Stimulated activated naive CD8-positive, alpha-beta T cell treated with anti-CD3 and anti-CD28 coated beads, Interleukin-15, amount 100 ng/mL, for 72 hours (primary cell): Measurements from ENCODE around the gene GH1.
"Not testable (repeated sequence)": the region's sequence is repeated elsewhere in the genome, so short reads cannot be mapped to it uniquely, and the experiment has no call there.

ENCODE experiments used
- ATAC-seq: fragments of 150-1000 bp; cut with Tn5 transposase; 2 replicates; pipeline ENCODE4 v1.10.0; 2021; ENCODE audit warnings: mild to moderate bottlenecking, moderate library complexity
- DNase-seq, 2 donors: peaks; one replicate each; pipeline ENCODE4 v3.0.0; 2021 to 2022
- H3K27ac Mint-ChIP-seq, 2 donors: one replicate each; pipeline ENCODE4 v1.8.0; 2022; ENCODE audit warnings: mild to moderate bottlenecking in 2 of 2, mixed read lengths in 2 of 2, moderate library complexity in 2 of 2
- H3K27me3 Mint-ChIP-seq: one replicate; pipeline ENCODE4 v1.8.0; 2022; ENCODE audit warnings: mixed read lengths
- H3K4me1 Mint-ChIP-seq: one replicate; pipeline ENCODE4 v1.8.0; 2022; ENCODE audit warnings: mild to moderate bottlenecking, mixed read lengths
- H3K4me3 Mint-ChIP-seq, 2 donors: one replicate each; pipeline ENCODE4 v1.8.0; 2022; ENCODE audit warnings: mild to moderate bottlenecking in 2 of 2, mixed read lengths in 2 of 2, moderate library complexity in 1 of 2
- H3K9me3 Mint-ChIP-seq, 2 donors: one replicate each; pipeline ENCODE4 v1.8.0; 2022; ENCODE audit warnings: mixed read lengths in 2 of 2

Gene GH1

DNA sequence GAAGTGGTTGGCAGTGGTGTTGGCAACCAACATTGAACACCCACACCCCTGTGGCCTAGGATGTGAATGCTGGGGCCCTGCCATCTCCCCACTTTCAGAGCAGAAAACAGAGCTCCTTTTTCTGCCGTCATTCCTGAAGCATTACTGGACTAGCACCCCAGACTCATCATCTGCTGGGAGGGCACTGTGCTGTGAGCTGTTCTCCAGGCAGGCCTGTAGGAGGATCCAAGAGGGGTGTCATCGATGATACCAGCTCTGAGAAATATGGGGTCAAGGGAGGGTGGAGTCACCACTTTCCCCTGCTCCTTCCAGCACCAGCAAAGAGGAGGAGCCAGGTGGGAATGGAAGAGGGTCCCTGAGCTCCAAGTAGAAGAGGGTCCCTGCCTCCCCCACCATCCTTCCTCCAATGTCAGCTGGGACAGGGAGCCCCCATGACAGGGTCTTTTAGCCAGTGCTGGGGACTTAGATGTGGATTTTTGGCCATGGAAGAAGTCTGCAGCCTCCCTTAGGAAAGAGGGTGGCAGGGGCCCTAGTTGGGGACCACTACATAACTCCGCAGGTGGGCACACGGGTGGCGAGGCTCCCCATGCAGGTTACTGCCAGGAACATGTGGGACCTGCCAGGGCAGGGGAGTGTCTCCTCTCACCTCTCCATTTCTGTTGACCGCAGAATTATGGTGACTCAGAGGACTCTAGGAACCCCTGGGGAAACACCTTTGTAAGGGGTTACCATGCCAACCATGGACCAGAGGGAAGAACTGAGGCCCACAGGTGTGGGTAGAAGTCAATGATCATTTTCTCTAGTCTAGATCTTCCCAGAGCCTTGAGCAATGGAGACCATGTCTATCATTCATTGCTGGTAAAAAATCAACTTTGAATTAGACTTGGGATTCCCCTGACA, 19.5 kb downstream of the GH1 start:
- DNase-seq: peak; percentile 32 to 53
- not testable (repeated sequence) for H3K4me3 Mint-ChIP-seq, H3K27me3 Mint-ChIP-seq, H3K9me3 Mint-ChIP-seq, H3K27ac Mint-ChIP-seq
- peaks cover 32% of the 10 kb centered on the region for H3K4me1 Mint-ChIP-seq
- peak; percentile 90 for ATAC-seq

DNA sequence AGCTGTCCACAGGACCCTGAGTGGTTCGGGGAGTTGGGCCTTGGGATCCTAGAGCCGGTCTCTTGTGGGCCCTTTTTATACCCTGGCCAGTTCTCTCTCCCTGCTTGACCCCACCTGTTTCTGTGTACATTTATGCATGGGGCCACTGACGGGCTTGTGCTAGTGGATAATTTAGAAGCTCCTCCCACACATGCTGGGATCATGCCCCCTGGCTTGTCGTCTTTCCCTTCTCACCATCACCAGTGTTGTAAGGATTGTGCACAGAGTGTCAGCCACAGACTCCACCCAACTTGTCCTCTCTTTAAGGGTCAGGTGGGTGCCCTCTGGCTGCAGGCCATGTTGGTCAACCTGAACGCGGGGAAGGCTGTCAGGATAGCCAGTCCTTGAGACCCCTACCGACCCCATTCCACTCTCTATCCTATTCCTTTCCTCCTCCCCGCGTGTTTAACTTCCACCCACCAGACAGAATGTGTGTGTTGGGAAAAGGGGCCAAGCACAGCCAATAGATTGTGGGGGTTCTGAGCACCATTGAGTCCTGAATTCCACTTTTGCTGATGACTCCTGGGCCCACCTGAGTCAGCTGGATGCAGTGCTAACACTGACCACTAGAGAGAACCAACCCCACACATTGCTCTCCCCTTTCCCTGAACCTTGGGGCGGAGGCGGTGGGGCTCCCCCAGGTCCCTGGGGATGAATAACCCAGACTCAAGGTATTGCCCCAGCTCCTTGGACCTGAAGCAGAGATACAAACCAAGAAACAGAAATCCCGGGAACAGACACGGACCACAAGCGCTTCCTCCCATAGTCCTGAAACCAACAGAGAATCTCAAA, 21.9 kb downstream of the GH1 start, which contains the start of gene CSH1:
Gene CSH1, minus strand, starts transcription at position 51 of the 831 bp plus-strand sequence. CDS start 63 bp downstream, outside the sequence.
- not testable (repeated sequence) for H3K27ac Mint-ChIP-seq, DNase-seq, H3K9me3 Mint-ChIP-seq

DNA sequence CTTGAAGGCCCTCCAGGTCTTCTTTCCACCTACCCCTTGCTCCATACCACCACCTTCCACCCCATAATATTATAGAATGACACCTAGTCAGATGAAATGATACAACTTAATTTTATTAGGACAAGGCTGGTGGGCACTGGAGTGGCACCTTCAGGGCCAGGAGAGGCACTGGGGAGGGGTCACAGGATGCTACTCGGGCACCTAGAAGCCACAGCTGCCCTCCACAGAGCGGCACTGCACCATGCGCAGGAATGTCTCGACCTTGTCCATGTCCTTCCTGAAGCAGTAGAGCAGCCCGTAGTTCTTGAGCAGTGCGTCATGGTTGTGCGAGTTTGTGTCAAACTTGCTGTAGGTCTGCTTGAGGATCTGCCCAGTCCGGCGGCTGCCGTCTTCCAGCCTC, 23.8 kb downstream of the GH1 start:
- not testable (repeated sequence) for H3K27ac Mint-ChIP-seq, H3K27me3 Mint-ChIP-seq, DNase-seq, H3K9me3 Mint-ChIP-seq, H3K4me3 Mint-ChIP-seq, ATAC-seq
- peaks cover 20% of the 10 kb centered on the region for H3K4me1 Mint-ChIP-seq

More for the DNA sequence above, 21.9 kb downstream of the GH1 start, which contains the start of gene CSH1:
- H3K4me1 Mint-ChIP-seq: peaks cover 23% of the 10 kb centered on the region
- not testable (repeated sequence) for H3K27me3 Mint-ChIP-seq, ATAC-seq, H3K4me3 Mint-ChIP-seq

DNA sequence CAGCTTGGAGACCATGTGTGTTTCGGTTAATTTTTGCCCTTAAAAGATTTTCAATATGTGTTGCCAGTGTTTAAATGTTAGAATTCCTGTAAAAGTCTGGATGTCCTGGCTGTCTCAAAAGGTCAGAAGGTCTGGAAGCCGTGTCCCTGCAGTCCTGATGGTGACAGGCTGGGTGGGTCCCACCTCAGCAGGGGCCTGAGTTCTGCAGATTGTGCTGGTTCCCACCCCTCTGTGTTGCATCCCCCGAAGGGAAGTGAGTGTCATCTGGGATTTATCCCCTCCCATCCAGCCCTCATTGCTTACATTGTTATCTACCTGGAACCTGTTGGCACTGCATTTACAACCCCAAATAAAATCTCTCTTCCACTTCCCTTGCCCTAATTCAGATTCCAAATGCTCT, 24.6 kb downstream of the GH1 start:
- H3K27me3 Mint-ChIP-seq, H3K4me3 Mint-ChIP-seq, ATAC-seq, H3K27ac Mint-ChIP-seq, DNase-seq, H3K9me3 Mint-ChIP-seq: not testable (repeated sequence)
- peaks cover 15% of the 10 kb centered on the region for H3K4me1 Mint-ChIP-seq

DNA sequence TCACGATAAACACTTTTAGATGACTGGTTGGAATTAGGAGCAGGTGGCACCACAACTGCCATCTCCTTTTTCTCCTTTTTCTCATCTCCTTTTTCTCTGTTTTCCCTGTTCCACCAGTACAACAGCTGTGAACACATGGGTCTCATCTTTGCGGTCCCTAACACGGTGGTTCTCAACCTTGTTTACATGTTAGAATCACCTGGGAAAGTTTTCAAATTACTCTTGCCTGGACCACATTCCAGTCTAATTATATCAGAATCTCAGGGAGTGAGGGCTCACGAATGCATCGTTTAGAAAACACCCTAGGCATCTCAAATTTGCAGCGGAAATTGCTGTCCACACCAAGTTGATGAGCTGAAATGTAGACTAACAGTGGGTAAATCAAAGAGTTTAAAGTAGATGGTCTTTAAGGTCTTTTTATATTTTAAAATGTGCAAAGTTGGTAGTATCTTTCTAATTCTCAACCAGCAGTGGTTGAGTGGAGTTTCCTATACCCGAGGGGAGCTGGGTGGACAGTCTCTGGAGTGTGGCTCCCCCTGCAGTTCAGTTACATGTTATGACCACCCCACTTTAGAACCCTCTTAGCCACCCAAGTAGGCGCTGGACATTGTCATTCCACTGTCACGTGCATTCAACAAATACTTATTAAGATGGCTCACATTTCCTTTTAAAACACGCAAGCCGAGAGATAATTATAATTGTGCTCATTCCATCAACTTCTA, 26.2 kb downstream of the GH1 start:
- not testable (repeated sequence) for H3K27ac Mint-ChIP-seq, H3K4me3 Mint-ChIP-seq, H3K27me3 Mint-ChIP-seq, ATAC-seq, DNase-seq, H3K4me1 Mint-ChIP-seq, H3K9me3 Mint-ChIP-seq

DNA sequence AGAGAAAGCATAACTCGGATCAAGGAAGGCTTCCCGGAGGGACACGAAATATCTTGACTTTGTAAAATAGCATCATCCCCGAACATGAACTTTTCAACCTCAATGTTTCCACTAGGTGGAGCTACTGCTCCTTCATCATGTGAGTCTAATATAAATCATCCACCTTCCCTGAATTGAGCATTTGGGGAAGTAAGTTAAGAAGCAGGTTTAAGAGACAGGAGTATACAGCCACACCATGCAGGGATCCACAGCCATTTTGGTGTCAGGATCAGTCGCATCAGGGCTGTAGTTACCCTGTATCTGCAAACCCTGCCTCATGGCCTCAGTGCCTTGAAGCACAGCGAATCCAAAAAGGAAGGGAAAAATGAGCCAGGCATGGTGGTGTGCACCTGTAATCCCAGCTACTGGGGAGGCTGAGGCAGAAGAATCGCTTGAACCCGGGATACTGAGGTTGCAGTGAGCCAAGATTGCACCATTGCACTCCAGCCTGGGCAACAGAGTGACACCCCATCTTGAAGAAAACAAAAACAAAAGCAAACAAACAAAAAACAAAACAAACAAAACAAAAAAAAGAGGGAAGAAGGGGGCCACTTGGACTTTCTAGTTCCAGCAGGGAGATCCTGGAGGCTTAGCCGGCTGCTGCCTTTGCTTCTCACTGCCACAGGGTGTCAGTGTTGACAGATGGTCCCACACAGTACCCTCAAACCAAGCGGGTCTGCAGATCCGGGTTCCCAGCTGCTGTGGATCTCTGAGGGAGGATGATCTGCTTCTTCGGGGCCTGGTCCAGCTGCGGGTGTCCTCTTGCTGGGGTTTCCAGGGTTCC, 29.4 kb downstream of the GH1 start:
- DNase-seq, H3K27ac Mint-ChIP-seq, H3K9me3 Mint-ChIP-seq, H3K4me3 Mint-ChIP-seq, H3K4me1 Mint-ChIP-seq, H3K27me3 Mint-ChIP-seq: not testable (repeated sequence)
- peak; percentile 71 for ATAC-seq

DNA sequence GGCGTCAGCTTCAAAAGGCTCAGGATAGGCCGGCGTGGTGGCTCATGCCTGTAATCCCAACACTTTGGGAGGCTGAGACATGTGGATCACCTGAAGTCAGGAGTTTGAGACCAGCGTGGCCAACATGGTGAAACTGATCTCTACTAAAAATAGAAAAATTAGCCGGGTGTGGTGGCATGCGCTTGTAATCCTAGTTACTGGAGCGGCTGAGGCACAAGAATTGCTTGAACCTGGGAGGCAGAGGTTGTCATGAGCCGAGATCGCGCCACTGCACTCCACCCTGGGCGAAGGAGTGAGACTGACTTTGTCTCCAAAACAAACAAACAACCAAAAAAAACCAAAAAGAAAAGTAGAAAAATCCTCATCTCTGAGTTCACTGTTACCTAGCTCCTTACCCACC, 33.5 kb downstream of the GH1 start:
- not testable (repeated sequence) for H3K27ac Mint-ChIP-seq, H3K9me3 Mint-ChIP-seq, ATAC-seq, DNase-seq, H3K4me3 Mint-ChIP-seq, H3K27me3 Mint-ChIP-seq
- peaks cover 11% of the 10 kb centered on the region for H3K4me1 Mint-ChIP-seq

DNA sequence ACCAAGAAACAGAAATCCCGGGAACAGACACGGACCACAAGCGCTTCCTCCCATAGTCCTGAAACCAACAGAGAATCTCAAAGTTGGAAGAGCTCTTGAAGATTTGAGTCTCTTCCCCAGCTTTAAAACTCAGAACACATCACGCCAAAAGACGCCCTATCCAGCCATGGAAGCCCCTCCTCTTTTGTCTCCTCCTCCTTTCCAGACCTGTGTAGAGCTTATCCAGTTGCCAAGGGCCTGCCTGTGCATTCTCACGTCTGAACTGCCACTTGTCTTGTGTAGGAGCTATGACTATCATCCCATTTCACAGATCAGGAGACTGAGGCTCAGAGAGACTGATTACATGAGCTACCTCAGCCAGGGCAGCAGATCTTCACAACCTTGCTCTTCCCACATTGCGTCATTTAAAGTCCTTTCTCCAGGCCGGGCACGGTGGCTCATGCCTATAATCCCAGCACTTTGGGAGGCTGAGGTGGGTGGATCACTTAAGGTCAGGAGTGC, 36.0 kb downstream of the GH1 start:
- not testable (repeated sequence) for ATAC-seq, H3K4me1 Mint-ChIP-seq, DNase-seq, H3K27me3 Mint-ChIP-seq, H3K9me3 Mint-ChIP-seq, H3K4me3 Mint-ChIP-seq
- H3K27ac Mint-ChIP-seq: peak overlapping the region in 1 of 2 donors; percentile 67

DNA sequence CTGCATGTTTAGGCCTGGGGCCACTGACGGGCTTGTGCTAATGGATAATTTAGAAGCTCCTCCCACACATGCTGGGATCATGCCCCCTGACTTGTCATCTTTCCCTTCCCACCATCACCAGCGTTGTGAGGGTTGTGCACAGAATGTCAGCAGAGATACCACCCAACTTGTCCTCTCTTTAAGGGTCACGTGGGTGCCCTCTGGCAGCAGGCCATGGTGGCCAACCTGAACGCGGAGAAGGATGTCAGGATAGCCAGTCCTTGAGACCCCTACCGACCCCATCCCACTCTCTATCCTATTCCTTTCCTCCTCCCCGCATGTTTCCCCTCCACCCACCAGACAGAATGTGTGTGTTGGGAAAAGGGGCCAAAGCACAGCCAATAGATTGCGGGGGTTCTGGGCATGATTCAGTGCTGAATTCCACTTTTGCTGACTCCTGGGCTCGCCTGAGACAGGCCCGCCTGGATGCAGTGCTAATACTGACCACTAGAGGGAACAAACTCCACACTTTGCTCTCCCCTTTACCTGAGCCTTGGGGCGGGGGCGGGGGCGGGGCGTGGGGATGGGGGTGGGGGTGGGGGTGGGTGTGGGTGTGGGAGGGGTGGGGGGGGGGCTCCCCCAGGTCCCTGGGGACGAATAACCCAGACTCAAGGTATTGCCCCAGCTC, 36.6 kb downstream of the GH1 start, which contains the start of gene GH2:
Gene GH2, minus strand, starts transcription at position 10 of the 667 bp plus-strand sequence. CDS start 143 bp downstream, outside the sequence.
- DNase-seq (peak; percentile 50 to 58), ATAC-seq (peak; percentile 87)
- Mint-ChIP-seq H3K27ac (no peak within 1 kb of the TSS), H3K4me3 (no peak within 1 kb of the TSS), H3K27me3 (no peaks in the 10 kb centered on the region), H3K4me1 (peaks cover 6% of the 10 kb centered on the region), H3K9me3 (no peaks in the 10 kb centered on the region)

DNA sequence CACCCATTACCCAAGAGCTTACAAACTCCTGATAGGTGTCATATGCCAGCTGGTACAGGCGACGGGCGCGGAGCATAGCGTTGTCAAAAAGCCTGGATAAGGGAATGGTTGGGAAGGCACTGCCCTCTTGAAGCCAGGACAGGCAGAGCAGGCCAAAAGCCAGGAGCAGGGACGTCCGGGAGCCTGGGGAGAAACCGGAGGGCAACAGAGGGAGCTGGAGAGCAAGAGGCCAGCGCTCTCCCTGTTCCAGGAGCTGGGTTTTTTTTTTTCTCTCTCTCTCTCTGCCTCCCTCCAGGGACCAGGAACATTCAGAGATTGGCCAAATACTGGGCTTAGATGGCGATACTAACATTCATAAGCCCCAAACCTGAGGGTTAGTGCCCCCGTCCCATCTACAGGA, 37.3 kb downstream of the GH1 start:
- not testable (repeated sequence) for DNase-seq, H3K4me1 Mint-ChIP-seq, ATAC-seq

DNA sequence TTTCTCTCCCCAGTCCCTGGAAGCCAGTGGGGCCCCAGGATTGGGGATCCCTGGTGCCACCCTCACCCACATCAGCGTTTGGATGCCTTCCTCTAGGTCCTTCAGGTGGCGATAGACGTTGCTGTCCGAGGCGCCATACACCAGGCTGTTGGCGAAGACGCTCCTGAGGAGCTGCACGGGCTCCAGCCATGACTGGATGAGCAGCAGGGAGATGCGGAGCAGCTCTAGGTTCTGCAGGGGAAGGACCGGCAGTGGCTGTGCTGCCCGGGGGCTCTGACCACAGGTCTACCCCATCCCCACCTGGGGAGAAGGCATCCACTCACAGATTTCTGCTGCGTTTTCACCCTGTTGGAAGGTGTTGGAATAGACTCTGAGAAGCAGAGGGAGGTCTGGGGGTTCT, 37.9 kb downstream of the GH1 start:
- DNase-seq (no peak), ATAC-seq (no peak)
- Mint-ChIP-seq H3K27me3 (no peaks in the 10 kb centered on the region), H3K4me3 (no peak overlapping the region), H3K4me1 (peaks cover 6% of the 10 kb centered on the region), H3K27ac (no peak overlapping the region), H3K9me3 (no peaks in the 10 kb centered on the region)

More for the DNA sequence above, 37.3 kb downstream of the GH1 start:
- not testable (repeated sequence) for H3K4me3 Mint-ChIP-seq, H3K27me3 Mint-ChIP-seq, H3K27ac Mint-ChIP-seq, H3K9me3 Mint-ChIP-seq

DNA sequence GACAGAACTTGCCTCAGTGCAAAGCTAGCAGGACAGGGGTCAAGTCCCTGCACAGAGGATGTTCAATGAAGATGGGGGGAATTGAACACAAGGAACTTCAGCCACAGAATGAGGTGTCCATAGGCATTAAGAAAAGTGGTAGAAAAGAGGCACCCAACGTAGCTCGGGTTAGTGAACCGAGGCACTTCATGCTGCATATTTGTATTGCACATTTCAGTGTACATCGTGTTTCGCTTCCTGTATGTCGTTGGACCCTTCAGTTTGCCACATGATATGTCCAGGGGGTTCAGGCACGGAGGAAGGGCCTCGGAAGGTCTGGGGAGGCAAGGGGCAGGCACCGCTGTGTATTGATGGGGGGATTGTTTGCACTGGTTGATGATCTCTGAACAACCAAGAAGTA, 40.2 kb downstream of the GH1 start:
- H3K4me3 Mint-ChIP-seq, H3K27me3 Mint-ChIP-seq, H3K9me3 Mint-ChIP-seq, ATAC-seq, H3K4me1 Mint-ChIP-seq, DNase-seq: not testable (repeated sequence)
- H3K27ac Mint-ChIP-seq: peak overlapping the region in 1 of 2 donors; percentile 35

DNA sequence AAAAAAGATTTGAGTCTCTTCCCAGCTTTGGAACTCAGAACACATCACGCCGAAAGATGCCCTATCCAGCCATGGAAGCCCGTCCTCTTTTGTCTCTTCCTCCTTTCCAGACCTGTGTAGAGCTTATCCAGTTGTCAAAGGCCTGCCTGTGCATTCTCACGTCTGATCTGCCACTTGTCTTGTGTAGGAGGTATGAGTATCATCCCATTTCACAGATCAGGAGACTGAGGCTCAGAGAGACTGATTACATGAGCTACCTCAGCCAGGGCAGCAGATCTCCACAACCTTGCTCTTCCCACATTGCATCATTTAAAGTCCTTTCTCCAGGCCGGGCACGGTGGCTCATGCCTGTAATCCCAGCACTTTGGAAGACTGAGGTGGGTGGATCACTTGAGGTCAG, 43.9 kb downstream of the GH1 start:
- not testable (repeated sequence) for H3K27me3 Mint-ChIP-seq

DNA sequence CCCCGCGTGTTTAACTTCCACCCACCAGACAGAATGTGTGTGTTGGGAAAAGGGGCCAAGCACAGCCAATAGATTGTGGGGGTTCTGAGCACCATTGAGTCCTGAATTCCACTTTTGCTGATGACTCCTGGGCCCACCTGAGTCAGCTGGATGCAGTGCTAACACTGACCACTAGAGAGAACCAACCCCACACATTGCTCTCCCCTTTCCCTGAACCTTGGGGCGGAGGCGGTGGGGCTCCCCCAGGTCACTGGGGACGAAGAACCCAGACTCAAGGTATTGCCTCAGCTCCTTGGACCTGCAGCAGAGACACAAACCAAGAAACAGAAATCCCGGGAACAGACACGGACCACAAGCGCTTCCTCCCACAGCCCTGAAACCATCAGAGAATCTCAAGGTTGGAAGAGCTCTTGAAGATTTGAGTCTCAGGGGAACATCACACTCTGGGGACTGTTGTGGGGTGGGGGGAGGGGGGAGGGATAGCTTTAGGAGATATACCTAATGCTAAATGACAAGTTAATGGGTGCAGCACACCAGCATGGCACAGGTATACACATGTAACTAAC, 44.5 kb downstream of the GH1 start:
- H3K4me1 Mint-ChIP-seq, H3K27me3 Mint-ChIP-seq, DNase-seq, ATAC-seq, H3K27ac Mint-ChIP-seq, H3K4me3 Mint-ChIP-seq, H3K9me3 Mint-ChIP-seq: not testable (repeated sequence)

More for the DNA sequence above, 43.9 kb downstream of the GH1 start:
- H3K27ac Mint-ChIP-seq, H3K4me3 Mint-ChIP-seq, DNase-seq, H3K4me1 Mint-ChIP-seq, ATAC-seq, H3K9me3 Mint-ChIP-seq: not testable (repeated sequence)
